ENCODE results near the gene LPCAT4. TPM values are rescaled to one million over a fixed set of nuclear protein-coding genes. Genes with fewer than 3 reads are reported as not detected.

Gene LPCAT4
- polyA plus RNA-seq, 1 of the 3 experiments (the other 2 are of a cell fraction) = 88.4 TPM

DNA sequence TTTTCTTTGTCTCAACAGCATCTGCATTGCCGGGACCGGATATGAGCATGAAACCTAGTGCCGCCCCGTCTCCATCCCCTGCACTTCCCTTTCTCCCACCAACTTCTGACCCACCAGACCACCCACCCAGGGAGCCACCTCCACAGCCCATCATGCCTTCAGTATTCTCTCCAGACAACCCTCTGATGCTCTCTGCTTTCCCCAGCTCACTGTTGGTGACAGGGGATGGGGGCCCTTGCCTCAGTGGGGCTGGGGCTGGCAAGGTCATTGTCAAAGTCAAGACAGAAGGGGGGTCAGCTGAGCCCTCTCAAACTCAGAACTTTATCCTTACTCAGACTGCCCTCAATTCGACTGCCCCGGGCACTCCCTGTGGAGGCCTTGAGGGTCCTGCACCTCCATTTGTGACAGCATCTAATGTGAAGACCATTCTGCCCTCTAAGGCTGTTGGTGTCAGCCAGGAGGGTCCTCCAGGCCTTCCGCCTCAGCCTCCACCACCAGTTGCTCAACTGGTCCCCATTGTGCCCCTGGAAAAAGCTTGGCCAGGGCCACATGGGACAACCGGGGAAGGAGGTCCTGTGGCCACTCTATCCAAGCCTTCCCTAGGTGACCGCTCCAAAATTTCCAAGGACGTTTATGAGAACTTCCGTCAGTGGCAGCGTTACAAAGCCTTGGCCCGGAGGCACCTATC is 18.9 kb downstream of the LPCAT4 start (continued):
- TF ChIP-seq, protein P1, sequence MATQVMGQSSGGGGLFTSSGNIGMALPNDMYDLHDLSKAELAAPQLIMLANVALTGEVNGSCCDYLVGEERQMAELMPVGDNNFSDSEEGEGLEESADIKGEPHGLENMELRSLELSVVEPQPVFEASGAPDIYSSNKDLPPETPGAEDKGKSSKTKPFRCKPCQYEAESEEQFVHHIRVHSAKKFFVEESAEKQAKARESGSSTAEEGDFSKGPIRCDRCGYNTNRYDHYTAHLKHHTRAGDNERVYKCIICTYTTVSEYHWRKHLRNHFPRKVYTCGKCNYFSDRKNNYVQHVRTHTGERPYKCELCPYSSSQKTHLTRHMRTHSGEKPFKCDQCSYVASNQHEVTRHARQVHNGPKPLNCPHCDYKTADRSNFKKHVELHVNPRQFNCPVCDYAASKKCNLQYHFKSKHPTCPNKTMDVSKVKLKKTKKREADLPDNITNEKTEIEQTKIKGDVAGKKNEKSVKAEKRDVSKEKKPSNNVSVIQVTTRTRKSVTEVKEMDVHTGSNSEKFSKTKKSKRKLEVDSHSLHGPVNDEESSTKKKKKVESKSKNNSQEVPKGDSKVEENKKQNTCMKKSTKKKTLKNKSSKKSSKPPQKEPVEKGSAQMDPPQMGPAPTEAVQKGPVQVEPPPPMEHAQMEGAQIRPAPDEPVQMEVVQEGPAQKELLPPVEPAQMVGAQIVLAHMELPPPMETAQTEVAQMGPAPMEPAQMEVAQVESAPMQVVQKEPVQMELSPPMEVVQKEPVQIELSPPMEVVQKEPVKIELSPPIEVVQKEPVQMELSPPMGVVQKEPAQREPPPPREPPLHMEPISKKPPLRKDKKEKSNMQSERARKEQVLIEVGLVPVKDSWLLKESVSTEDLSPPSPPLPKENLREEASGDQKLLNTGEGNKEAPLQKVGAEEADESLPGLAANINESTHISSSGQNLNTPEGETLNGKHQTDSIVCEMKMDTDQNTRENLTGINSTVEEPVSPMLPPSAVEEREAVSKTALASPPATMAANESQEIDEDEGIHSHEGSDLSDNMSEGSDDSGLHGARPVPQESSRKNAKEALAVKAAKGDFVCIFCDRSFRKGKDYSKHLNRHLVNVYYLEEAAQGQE (IDR thresholded peaks at IDR 0.05; ENCODE audit: low read depth, low read length) = no peak
- TF ChIP-seq, protein P2, sequence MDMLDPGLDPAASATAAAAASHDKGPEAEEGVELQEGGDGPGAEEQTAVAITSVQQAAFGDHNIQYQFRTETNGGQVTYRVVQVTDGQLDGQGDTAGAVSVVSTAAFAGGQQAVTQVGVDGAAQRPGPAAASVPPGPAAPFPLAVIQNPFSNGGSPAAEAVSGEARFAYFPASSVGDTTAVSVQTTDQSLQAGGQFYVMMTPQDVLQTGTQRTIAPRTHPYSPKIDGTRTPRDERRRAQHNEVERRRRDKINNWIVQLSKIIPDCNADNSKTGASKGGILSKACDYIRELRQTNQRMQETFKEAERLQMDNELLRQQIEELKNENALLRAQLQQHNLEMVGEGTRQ (IDR thresholded peaks at IDR 0.05; ENCODE audit: borderline replicate concordance, low read depth, low read length) = no peak

DNA sequence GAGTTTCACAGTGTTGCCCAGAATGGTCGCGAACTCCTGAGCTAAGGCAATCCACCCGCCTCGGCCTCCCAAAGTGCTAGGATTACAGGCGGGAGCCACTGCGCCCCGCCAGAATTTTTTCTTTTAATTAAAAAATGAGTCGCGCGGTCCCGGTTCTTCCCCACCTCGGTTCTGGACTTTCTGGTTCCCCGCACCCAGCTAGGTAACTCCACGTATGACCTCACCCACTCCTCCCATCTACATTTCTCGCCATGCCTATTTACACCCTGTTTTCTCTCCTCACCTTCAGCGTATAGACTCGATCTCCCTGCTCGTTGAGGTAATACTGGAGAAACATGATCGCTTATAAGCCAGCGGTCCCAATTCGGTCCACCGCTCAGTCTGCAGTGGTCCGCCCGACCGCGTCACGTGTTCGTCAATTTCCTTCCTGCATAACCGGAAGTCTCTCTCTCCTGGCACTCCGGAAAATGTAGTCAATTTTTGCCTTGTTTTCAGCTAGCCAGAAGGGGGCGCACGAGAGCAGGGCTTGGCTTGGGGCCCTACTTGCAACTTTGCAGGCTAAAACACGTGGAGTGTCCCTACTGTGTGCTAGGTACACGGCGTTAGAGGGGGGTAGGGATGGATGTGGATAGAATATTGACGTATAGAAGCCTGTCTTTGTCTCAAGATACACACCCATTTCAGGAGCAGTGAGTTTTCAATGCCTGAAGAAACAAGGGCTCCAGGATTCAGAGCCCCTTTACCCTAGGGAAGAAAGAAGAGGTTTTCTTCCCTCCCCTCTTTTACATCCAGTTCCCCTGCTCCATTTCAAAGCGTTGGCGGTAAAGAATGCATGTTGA is 24.0 kb downstream of the LPCAT4 start, which contains the start of the genes NOP10 and NUTM1:
TSS of gene NOP10 (minus strand) at position 400 of the 839 bp plus-strand sequence. CDS start at position 337, 63 bp downstream.
TSS of gene NUTM1 (plus strand) at position 579 of the 839 bp plus-strand sequence. CDS start 382 bp downstream, outside the sequence.
- peaks cover 4 to 5% of the 10 kb centered on the region in 2 experiments; a peak in 3 of 4 replicates for H3K4me1 ChIP-seq (ENCODE audit: control insufficient read depth in 1 of 2, insufficient read depth in 2 of 2, low read depth in 1 of 2, low read length in 1 of 2)
- peaks cover 34% of the 10 kb centered on the region for H3F3A ChIP-seq (replicated peaks; ENCODE audit: insufficient read depth)
- ChIA-PET CTCF (interaction anchor here (0.6 to 2.7 kb wide), 16 partner anchors 10 to 244 kb away, joined by 3 to 18 read pairs (median 5); partner anchors contain the start of genes GOLGA8B and LPCAT4), POLR2A (interaction anchor here (0.9 to 1.6 kb wide), 2 partner anchors 24 to 111 kb away, joined by 3 to 16 read pairs; partner anchors contain the start of gene LPCAT4)
- H3K27me3 ChIP-seq (ENCODE audit: insufficient read depth) = no peaks in the 10 kb centered on the region
- peak within 1 kb of the TSS; percentile 86 to 93 for H3K27ac ChIP-seq (ENCODE audit: low read depth in 2 of 2, low read length in 1 of 2)
- peak within 1 kb of the TSS; percentile 93 for H3K9ac ChIP-seq
- peak within 1 kb of the TSS; percentile 96 for H2AFZ ChIP-seq (ENCODE audit: low read depth)
- no peaks in the 10 kb centered on the region for H3K9me2 ChIP-seq
- peak within 1 kb of the TSS; percentile 82 for H3K4me2 ChIP-seq
- no peaks in the 10 kb centered on the region for H3K9me3 ChIP-seq
- H3K79me2 ChIP-seq (ENCODE audit: insufficient read depth) = peaks cover 46% of the 10 kb centered on the region
- WGBS (ENCODE audit: low lambda C conversion rate) = 6% methylated on average over 38 of the region's 38 CpGs
- H3K4me3 ChIP-seq (ENCODE audit: low read depth in 2 of 2, low read length in 1 of 2) = peak within 1 kb of the TSS; percentile 59 to 99
- peaks cover 22 to 36% of the 10 kb centered on the region in 2 experiments for H3K36me3 ChIP-seq (replicated peaks in 1 of 2; ENCODE audit: control insufficient read depth in 1 of 2, insufficient read depth in 2 of 2, low read length in 1 of 2)
- H4K20me1 ChIP-seq (ENCODE audit: insufficient read depth) = no peaks in the 10 kb centered on the region
- DNase-seq = peak; percentile 79
- TF ChIP-seq MEF2A (IDR thresholded peaks at IDR 0.05; ENCODE audit: borderline replicate concordance, low read depth) = no peak
- TF ChIP-seq TAF1 (IDR thresholded peaks at IDR 0.05; ENCODE audit: borderline replicate concordance, low read depth, low read length) = peak; percentile 93
- no peak for TF ChIP-seq JUND (IDR thresholded peaks at IDR 0.05)
- peak; percentile 87; the same call in 1 of the 2 replicates for TF ChIP-seq SIN3A (IDR thresholded peaks at IDR 0.05; ENCODE audit: borderline replicate concordance, low read depth, low read length)
- TF ChIP-seq RCOR1 (IDR thresholded peaks at IDR 0.05; ENCODE audit: low read length) = peak; percentile 89
- TF ChIP-seq, protein P2 (IDR thresholded peaks at IDR 0.05; ENCODE audit: borderline replicate concordance, low read depth, low read length) = peak; percentile 80
- TF ChIP-seq, protein P3, sequence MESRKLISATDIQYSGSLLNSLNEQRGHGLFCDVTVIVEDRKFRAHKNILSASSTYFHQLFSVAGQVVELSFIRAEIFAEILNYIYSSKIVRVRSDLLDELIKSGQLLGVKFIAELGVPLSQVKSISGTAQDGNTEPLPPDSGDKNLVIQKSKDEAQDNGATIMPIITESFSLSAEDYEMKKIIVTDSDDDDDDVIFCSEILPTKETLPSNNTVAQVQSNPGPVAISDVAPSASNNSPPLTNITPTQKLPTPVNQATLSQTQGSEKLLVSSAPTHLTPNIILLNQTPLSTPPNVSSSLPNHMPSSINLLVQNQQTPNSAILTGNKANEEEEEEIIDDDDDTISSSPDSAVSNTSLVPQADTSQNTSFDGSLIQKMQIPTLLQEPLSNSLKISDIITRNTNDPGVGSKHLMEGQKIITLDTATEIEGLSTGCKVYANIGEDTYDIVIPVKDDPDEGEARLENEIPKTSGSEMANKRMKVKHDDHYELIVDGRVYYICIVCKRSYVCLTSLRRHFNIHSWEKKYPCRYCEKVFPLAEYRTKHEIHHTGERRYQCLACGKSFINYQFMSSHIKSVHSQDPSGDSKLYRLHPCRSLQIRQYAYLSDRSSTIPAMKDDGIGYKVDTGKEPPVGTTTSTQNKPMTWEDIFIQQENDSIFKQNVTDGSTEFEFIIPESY (IDR thresholded peaks at IDR 0.05; ENCODE audit: borderline replicate concordance, low read depth) = no peak
- TF ChIP-seq MXI1 (IDR thresholded peaks at IDR 0.05; ENCODE audit: low read depth, low read length) = peak; percentile 94
- TF ChIP-seq FOSL2 (IDR thresholded peaks at IDR 0.05; ENCODE audit: borderline replicate concordance, low read depth) = no peak; the same call in 1 of the 2 replicates
- no peak for TF ChIP-seq NRF1 (IDR thresholded peaks at IDR 0.05; ENCODE audit: low read depth, low read length)
- TF ChIP-seq, protein P4, sequence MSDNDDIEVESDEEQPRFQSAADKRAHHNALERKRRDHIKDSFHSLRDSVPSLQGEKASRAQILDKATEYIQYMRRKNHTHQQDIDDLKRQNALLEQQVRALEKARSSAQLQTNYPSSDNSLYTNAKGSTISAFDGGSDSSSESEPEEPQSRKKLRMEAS (IDR thresholded peaks at IDR 0.05; ENCODE audit: low read depth) = peak; percentile 98
- no peak for TF ChIP-seq FOXM1 (IDR thresholded peaks at IDR 0.05; ENCODE audit: low read depth)
- no peak for TF ChIP-seq EZH2phosphoT487 (IDR thresholded peaks at IDR 0.05; ENCODE audit: borderline replicate concordance, low read depth)
- peak; percentile 47; the same call in 1 of the 2 replicates for TF ChIP-seq FOXJ3 (CRISPR knock-in tag; IDR thresholded peaks at IDR 0.05)
- TF ChIP-seq, protein P5, sequence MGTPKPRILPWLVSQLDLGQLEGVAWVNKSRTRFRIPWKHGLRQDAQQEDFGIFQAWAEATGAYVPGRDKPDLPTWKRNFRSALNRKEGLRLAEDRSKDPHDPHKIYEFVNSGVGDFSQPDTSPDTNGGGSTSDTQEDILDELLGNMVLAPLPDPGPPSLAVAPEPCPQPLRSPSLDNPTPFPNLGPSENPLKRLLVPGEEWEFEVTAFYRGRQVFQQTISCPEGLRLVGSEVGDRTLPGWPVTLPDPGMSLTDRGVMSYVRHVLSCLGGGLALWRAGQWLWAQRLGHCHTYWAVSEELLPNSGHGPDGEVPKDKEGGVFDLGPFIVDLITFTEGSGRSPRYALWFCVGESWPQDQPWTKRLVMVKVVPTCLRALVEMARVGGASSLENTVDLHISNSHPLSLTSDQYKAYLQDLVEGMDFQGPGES (IDR thresholded peaks at IDR 0.05; ENCODE audit: low read depth, low read length) = no peak

Data from SK-N-SH (cell line).